DND-41 (cell line): ENCODE measurements around the gene BMPR1A.
"Not testable (repeated sequence)": the region's sequence is repeated elsewhere in the genome, so short reads cannot be mapped to it uniquely, and the experiment has no call there.

Experiments used
- ATAC-seq: fragments of 200-7000 bp; cut with Tn5 transposase; 3 replicates; pipeline ENCODE4 v1.9.1; 2021; ENCODE audit warnings: low read depth; ENCODE audit not compliant: insufficient read depth
- DNase-seq: peaks from one replicate; pipeline ENCODE4 v3.0.0-alpha.2; 2020
- H2AFZ ChIP-seq: 2 replicates; pipeline ENCODE4 v1.6.0; 2012; ENCODE audit warnings: low read depth, low read length
- H3K27ac ChIP-seq: 2 replicates; pipeline ENCODE4 v1.5.1; 2012; ENCODE audit warnings: low read length, inconsistent platforms
- H3K27me3 ChIP-seq: fragments of 200-600 bp; sonication (generic); 2 replicates; pipeline ENCODE4 v1.6.0; 2012; ENCODE audit warnings: low read length, mild to moderate bottlenecking, inconsistent platforms; ENCODE audit not compliant: insufficient read depth, poor library complexity
- H3K36me3 ChIP-seq: 2 replicates; pipeline ENCODE4 v1.5.1; 2012; ENCODE audit warnings: low read length, inconsistent platforms; ENCODE audit not compliant: insufficient read depth
- H3K4me1 ChIP-seq: 2 replicates; pipeline ENCODE4 v1.5.1; 2012; ENCODE audit warnings: mild to moderate bottlenecking, low read length; ENCODE audit not compliant: insufficient read depth
- H3K4me2 ChIP-seq: 2 replicates; pipeline ENCODE4 v1.6.0; 2012; ENCODE audit warnings: mild to moderate bottlenecking, moderate library complexity, low read length, inconsistent platforms; ENCODE audit not compliant: insufficient read depth
- H3K4me3 ChIP-seq, 2 experiments: fragments of 200-600 bp in 1 of 2; shearing (Covaris generic) in 1 of 2; 2 replicates each; pipeline ENCODE4 v1.5.1; 2012 to 2016; ENCODE audit warnings: inconsistent platforms in 2 of 2, low read length in 2 of 2, mild to moderate bottlenecking in 2 of 2, low read depth in 1 of 2, moderate library complexity in 1 of 2
- H3K79me2 ChIP-seq: 2 replicates; pipeline ENCODE4 v1.6.0; 2012; ENCODE audit warnings: low read length, inconsistent platforms; ENCODE audit not compliant: insufficient read depth
- H3K9ac ChIP-seq: 2 replicates; pipeline ENCODE4 v1.6.0; 2012; ENCODE audit warnings: low read depth, mild to moderate bottlenecking, inconsistent platforms, low read length, moderate library complexity
- H3K9me3 ChIP-seq: 2 replicates; pipeline ENCODE4 v1.5.1; 2012; ENCODE audit warnings: low read length, moderate library complexity, mild to moderate bottlenecking, inconsistent platforms; ENCODE audit not compliant: insufficient read depth, severe bottlenecking
- H4K20me1 ChIP-seq: 2 replicates; pipeline ENCODE4 v1.6.0; 2012; ENCODE audit warnings: low read length; ENCODE audit not compliant: insufficient read depth
- CTCF ChIP-seq: IDR thresholded peaks from 2 replicates; pipeline ENCODE4 v1.5.1; 2012; ENCODE audit warnings: borderline replicate concordance, low read length, moderate library complexity, mild to moderate bottlenecking; ENCODE audit not compliant: poor library complexity, severe bottlenecking; ENCODE audit errors: extremely low read depth
- EZH2 ChIP-seq: IDR thresholded peaks from 3 replicates; pipeline ENCODE4 v1.6.1; 2012; ENCODE audit warnings: borderline replicate concordance, low read depth, mild to moderate bottlenecking, moderate library complexity, low read length, inconsistent platforms; ENCODE audit not compliant: severe bottlenecking

BMPR1A gene

GRCh38 chr10:86851328-86852207 is 95.1 kb downstream of the BMPR1A start:
- Histone ChIP-seq H3K36me3 (no peaks in the 10 kb centered on the region), H3K9ac (no peak overlapping the region), H3K9me3 (no peaks in the 10 kb centered on the region), H3K4me1 (no peaks in the 10 kb centered on the region), H3K27ac (no peak overlapping the region), H3K4me3 (no peak overlapping the region), H3K79me2 (no peaks in the 10 kb centered on the region), H3K4me2 (no peak overlapping the region), H2AFZ (no peak overlapping the region), H3K27me3 (peaks cover 5% of the 10 kb centered on the region), H4K20me1 (no peaks in the 10 kb centered on the region)
- no peak for TF ChIP-seq EZH2
- TF ChIP-seq CTCF = no peak
- ATAC-seq (no peak), DNase-seq (no peak)

GRCh38 chr10:86853582-86853981 is 97.2 kb downstream of the BMPR1A start:
- not testable (repeated sequence) for H3K4me1 ChIP-seq, ATAC-seq, H4K20me1 ChIP-seq, H2AFZ ChIP-seq, H3K36me3 ChIP-seq, H3K9me3 ChIP-seq, DNase-seq, H3K79me2 ChIP-seq, H3K4me2 ChIP-seq, H3K27ac ChIP-seq, H3K4me3 ChIP-seq, H3K9ac ChIP-seq, H3K27me3 ChIP-seq

DNA sequence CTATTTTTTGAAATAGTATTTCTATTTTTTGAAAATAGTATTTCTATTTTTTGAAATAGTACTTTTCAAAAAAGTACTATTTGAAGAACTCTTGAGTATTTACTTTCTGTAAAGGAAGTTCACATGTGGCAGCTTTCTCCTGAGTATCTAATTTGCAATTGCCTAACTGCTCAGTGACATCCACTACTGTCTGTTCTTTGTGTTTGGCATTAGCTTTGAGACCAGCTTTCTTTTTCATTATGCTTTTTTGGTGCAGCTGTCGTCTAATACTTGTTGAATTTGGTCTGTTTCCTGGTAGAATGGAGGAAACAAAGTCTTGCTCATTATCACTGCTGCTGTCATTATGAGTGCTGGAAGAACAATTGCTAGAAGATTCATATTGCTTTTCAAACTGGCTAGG is 99.1 kb downstream of the BMPR1A start:
- ATAC-seq (no peak), DNase-seq (no peak)
- TF ChIP-seq EZH2 (no peak), CTCF (no peak)
- no peak overlapping the region for H3K9ac ChIP-seq
- H3K79me2 ChIP-seq = no peaks in the 10 kb centered on the region
- no peaks in the 10 kb centered on the region for H3K4me1 ChIP-seq
- H3K4me3 ChIP-seq = no peak overlapping the region
- no peaks in the 10 kb centered on the region for H3K36me3 ChIP-seq
- peaks cover 5% of the 10 kb centered on the region for H3K27me3 ChIP-seq
- no peaks in the 10 kb centered on the region for H4K20me1 ChIP-seq
- H3K4me2 ChIP-seq = no peak overlapping the region
- H3K27ac ChIP-seq = no peak overlapping the region
- no peak overlapping the region for H2AFZ ChIP-seq
- no peaks in the 10 kb centered on the region for H3K9me3 ChIP-seq

DNA sequence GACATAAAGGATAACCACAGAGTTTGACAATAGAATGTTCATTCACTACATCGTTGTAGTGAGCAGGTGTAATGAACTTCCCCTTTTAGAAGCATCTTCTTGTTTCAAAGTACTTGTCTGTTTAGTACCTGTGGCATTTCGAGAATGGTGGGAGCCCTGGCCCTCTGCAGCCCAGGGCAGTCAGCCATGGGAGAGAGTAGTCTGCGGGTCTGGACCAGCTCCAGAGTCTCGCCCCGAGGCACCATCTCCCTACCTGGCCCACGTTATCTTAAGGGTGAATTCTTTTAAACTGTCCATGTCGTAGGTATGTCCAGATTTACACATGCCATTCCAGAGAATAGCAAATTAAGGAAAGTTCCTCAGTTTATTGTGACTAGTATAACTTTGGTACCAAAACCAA is 99.7 kb downstream of the BMPR1A start:
- Histone ChIP-seq H3K27me3 (peaks cover 5% of the 10 kb centered on the region), H3K9ac (no peak overlapping the region), H3K27ac (no peak overlapping the region), H3K79me2 (no peaks in the 10 kb centered on the region), H3K4me3 (no peak overlapping the region), H2AFZ (no peak overlapping the region), H4K20me1 (no peaks in the 10 kb centered on the region), H3K36me3 (no peaks in the 10 kb centered on the region), H3K4me1 (no peaks in the 10 kb centered on the region), H3K4me2 (no peak overlapping the region), H3K9me3 (no peaks in the 10 kb centered on the region)
- no peak for DNase-seq
- no peak for ATAC-seq
- TF ChIP-seq EZH2 (no peak), CTCF (no peak)
